Measurements from ENCODE around the gene UCK2. TPM values are rescaled to one million over a fixed set of nuclear protein-coding genes. Genes with fewer than 3 reads are reported as not detected.
A peak's percentile ranks its signal among the peaks of the same experiment; 100 is the strongest.

The UCK2 gene
- total and polyA plus RNA-seq, 9 of the 15 experiments (the other 6 are each of a cell fraction or from before 2014, with no cell fraction given) = 71.6 to 145 (median 95.8) TPM

- TF ChIP-seq HDAC3 (IDR thresholded peaks at IDR 0.05; ENCODE audit: borderline replicate concordance, partially characterized antibody) (peak; percentile 72), NR2C2 (CRISPR knock-in tag; IDR thresholded peaks at IDR 0.05) (no peak), NR2C2 (tag; IDR thresholded peaks at IDR 0.05) (no peak), ZNF280A (IDR thresholded peaks at IDR 0.05; ENCODE audit: low read depth, partially characterized antibody) (no peak), HMBOX1 (IDR thresholded peaks at IDR 0.05) (0 out of 2 replicates have a peak, but pooled peaks have one; percentile 26), HOMEZ (CRISPR knock-in tag; IDR thresholded peaks at IDR 0.05) (no peak), KLF16 (IDR thresholded peaks at IDR 0.05) (0 out of 2 replicates have a peak, but pooled peaks have one; percentile 34), ZNF280B (CRISPR knock-in tag; IDR thresholded peaks at IDR 0.05) (no peak), CHAMP1 (IDR thresholded peaks at IDR 0.05) (peak; percentile 48; the same call in 1 of the 2 replicates), HCFC1 (IDR thresholded peaks at IDR 0.05; ENCODE audit: low read depth, low read length) (no peak), SMC3 (conservative IDR thresholded peaks at IDR 0.05; ENCODE audit: insufficient read depth, low read depth, low read length) (no peak), ETS2 (tag; IDR thresholded peaks at IDR 0.05; ENCODE audit: borderline replicate concordance, poor library complexity, severe bottlenecking) (no peak), SRSF7 (optimal IDR thresholded peaks at IDR 0.05; ENCODE audit: low read depth, low read length) (no peak), PURB (CRISPR knock-in tag; IDR thresholded peaks at IDR 0.05; ENCODE audit: low read depth) (no peak), MEIS2 (IDR thresholded peaks at IDR 0.05; ENCODE audit: partially characterized antibody) (peak; percentile 58), NR2C1 (IDR thresholded peaks at IDR 0.05) (no peak), NR2C1 (tag; IDR thresholded peaks at IDR 0.05) (no peak), NFRKB (IDR thresholded peaks at IDR 0.05; ENCODE audit: low read depth) (no peak), KAT7 (CRISPR knock-in tag; IDR thresholded peaks at IDR 0.05; ENCODE audit: borderline replicate concordance) (no peak), FOXA3 (CRISPR knock-in tag; conservative IDR thresholded peaks at IDR 0.05 in 1 of 2, IDR thresholded peaks at IDR 0.05 in 1 of 2) (no peak)
These were observed 18.8 kb downstream of the UCK2 start (continued) for GRCh38 chr1:165845992-165846748.

Measured in K562 (cell line).